ENCODE measurements around the gene DCHS2. TPM values are rescaled to one million over a fixed set of nuclear protein-coding genes. Genes with fewer than 3 reads are reported as not detected.

The DCHS2 gene
- total RNA-seq, 1 donor from 2014 or later = not detected

DNA sequence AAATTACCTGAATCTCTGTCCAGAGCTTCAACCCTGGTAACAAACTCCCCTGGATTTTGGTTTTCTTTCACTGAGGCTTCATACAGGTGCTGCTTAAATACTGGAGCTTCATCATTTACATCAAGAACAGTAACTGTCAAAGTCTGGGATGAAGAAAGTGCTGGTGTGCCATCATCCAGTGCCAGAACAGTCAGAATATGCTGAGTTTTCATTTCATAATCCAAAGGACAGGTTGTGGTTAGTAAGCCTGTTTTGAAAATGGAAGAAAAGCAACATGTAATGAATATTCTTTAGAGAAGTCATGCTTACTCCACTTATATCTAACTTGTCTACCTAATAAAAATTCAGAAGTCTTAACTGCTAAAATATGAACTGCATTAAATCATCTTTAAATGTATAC is 175.9 kb downstream of the DCHS2 start:
- H3K36me3 ChIP-seq (ENCODE audit: control insufficient read depth, insufficient read depth, low read length) = no peaks in the 10 kb centered on the region
- no peak overlapping the region for H3K4me3 ChIP-seq (ENCODE audit: low read depth, low read length)
- FAIRE-seq (no peak), DNase-seq (ENCODE audit: low read depth) (no peak)
- TF ChIP-seq, protein P1, sequence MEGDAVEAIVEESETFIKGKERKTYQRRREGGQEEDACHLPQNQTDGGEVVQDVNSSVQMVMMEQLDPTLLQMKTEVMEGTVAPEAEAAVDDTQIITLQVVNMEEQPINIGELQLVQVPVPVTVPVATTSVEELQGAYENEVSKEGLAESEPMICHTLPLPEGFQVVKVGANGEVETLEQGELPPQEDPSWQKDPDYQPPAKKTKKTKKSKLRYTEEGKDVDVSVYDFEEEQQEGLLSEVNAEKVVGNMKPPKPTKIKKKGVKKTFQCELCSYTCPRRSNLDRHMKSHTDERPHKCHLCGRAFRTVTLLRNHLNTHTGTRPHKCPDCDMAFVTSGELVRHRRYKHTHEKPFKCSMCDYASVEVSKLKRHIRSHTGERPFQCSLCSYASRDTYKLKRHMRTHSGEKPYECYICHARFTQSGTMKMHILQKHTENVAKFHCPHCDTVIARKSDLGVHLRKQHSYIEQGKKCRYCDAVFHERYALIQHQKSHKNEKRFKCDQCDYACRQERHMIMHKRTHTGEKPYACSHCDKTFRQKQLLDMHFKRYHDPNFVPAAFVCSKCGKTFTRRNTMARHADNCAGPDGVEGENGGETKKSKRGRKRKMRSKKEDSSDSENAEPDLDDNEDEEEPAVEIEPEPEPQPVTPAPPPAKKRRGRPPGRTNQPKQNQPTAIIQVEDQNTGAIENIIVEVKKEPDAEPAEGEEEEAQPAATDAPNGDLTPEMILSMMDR (IDR thresholded peaks at IDR 0.05; ENCODE audit: insufficient read depth, low read length, severe bottlenecking) = no peak
- H3K27me3 ChIP-seq (ENCODE audit: control insufficient read depth, insufficient read depth, low read length) = no peaks in the 10 kb centered on the region

DNA sequence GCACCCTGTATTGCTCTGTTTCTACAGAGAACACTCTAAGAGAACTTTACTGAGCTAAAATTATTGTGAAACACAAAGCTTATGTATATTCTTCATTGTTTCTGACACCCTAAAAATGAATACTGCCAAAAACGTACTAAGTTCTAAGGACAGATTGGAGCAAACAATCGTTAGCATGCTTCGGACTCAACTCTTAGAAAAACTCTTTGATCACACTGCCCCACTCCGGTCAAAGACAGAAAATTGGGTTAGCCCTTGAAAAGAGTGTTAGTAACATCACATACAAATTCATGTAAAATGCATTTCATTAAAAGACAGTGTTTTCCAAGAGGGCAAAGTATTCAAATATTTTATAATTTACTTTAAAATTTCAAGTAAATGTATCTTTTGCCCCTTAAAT is 177.4 kb downstream of the DCHS2 start:
- DNase-seq (ENCODE audit: low read depth) (peak; percentile 34), FAIRE-seq (no peak)
- H3K4me3 ChIP-seq (ENCODE audit: low read depth, low read length) = no peak overlapping the region
- TF ChIP-seq, protein P1 (IDR thresholded peaks at IDR 0.05; ENCODE audit: insufficient read depth, low read length, severe bottlenecking) = peak; percentile 23
- no peaks in the 10 kb centered on the region for H3K36me3 ChIP-seq (ENCODE audit: control insufficient read depth, insufficient read depth, low read length)
- no peaks in the 10 kb centered on the region for H3K27me3 ChIP-seq (ENCODE audit: control insufficient read depth, insufficient read depth, low read length)

DNA sequence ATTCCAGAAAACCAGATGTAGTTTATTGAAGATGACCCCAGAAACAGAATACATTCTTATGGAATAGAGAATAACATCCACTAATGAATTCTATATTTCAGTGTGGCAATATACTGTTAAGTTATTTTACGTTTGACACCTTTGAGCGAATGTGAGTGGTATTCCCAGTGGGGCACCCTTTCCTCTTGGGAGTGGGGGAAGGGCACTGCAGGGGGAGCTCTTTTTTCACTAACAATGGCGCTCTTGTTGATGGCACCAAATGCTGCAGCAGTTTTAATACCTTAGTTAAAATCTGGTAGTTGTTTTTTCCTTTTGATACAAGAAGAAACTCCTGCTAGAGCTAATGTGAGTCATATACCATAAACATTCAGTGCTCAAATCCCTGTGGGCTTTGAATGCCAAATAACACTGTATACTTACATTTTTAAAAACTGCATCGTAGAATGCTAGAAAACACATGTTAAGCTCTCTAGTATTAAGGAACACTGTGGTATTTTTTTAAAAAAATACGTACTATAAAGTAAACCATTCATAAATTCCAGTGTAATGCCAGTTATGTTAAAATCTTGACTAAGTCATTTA is 178.5 kb downstream of the DCHS2 start:
- Histone ChIP-seq H3K27me3 (ENCODE audit: control insufficient read depth, insufficient read depth, low read length) (no peaks in the 10 kb centered on the region), H3K36me3 (ENCODE audit: control insufficient read depth, insufficient read depth, low read length) (no peaks in the 10 kb centered on the region), H3K4me3 (ENCODE audit: low read depth, low read length) (no peak overlapping the region)
- FAIRE-seq (no peak), DNase-seq (ENCODE audit: low read depth) (no peak)
- TF ChIP-seq, protein P1 (IDR thresholded peaks at IDR 0.05; ENCODE audit: insufficient read depth, low read length, severe bottlenecking) = no peak

DNA sequence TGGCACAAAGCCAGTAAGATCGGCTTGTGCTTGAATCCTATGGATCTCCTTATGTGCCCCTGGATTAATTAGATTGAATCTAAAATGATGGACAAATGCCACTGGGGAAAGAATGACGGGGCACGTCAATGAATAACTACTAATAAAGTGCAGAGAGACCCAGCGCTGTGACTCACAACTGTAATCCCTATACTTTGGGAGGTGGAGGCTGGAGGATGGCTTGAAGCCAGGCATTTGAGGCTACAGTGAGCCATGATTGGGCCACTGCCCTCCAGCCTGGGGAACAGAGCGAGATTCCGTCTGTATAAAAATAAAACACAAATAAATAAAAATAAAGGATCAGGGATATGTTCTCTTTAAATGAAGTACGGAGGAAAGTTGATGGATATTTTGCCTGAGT is 179.4 kb downstream of the DCHS2 start:
- Histone ChIP-seq H3K27me3 (ENCODE audit: control insufficient read depth, insufficient read depth, low read length) (no peaks in the 10 kb centered on the region), H3K4me3 (ENCODE audit: low read depth, low read length) (no peak overlapping the region), H3K36me3 (ENCODE audit: control insufficient read depth, insufficient read depth, low read length) (no peaks in the 10 kb centered on the region)
- no peak for DNase-seq (ENCODE audit: low read depth)
- no peak for FAIRE-seq
- TF ChIP-seq, protein P1 (IDR thresholded peaks at IDR 0.05; ENCODE audit: insufficient read depth, low read length, severe bottlenecking) = no peak

- Histone ChIP-seq H3K36me3 (ENCODE audit: control insufficient read depth, insufficient read depth, low read length) (no peaks in the 10 kb centered on the region), H3K4me3 (ENCODE audit: low read depth, low read length) (no peak overlapping the region), H3K27me3 (ENCODE audit: control insufficient read depth, insufficient read depth, low read length) (no peaks in the 10 kb centered on the region)
- DNase-seq (ENCODE audit: low read depth) (no peak), FAIRE-seq (no peak)
- TF ChIP-seq, protein P1 (IDR thresholded peaks at IDR 0.05; ENCODE audit: insufficient read depth, low read length, severe bottlenecking) = no peak
Measured at GRCh38 chr4:154310578-154310977, 181.0 kb downstream of the DCHS2 start.

GRCh38 chr4:154308207-154308606 is 183.4 kb downstream of the DCHS2 start:
- Histone ChIP-seq H3K4me3 (ENCODE audit: low read depth, low read length) (no peak overlapping the region), H3K36me3 (ENCODE audit: control insufficient read depth, insufficient read depth, low read length) (no peaks in the 10 kb centered on the region), H3K27me3 (ENCODE audit: control insufficient read depth, insufficient read depth, low read length) (no peaks in the 10 kb centered on the region)
- DNase-seq (ENCODE audit: low read depth) (no peak), FAIRE-seq (no peak)
- TF ChIP-seq, protein P1 (IDR thresholded peaks at IDR 0.05; ENCODE audit: insufficient read depth, low read length, severe bottlenecking) = no peak
